GM12878 (cell line): ENCODE data around the gene BMPR1B. TPM values are rescaled to one million over a fixed set of nuclear protein-coding genes. Genes with fewer than 3 reads are reported as not detected.

Source experiments
- ATAC-seq: fragments of 200-7000 bp; cut with Tn5 transposase; 3 replicates; pipeline ENCODE4 v1.9.1; 2020; ENCODE audit warnings: mild to moderate bottlenecking, moderate library complexity
- BruUV-seq: library from RNA; stranded (reverse); fragments of 400-500 nt; replicated peaks from 2 replicates; lab custom pipeline; 2021; lab: Mats Ljungman, UMichigan
- CTCF ChIA-PET: fragments of 300-600 bp; sonication (Branson Sonifier 250); formaldehyde crosslinking; extraction: SDS; loops from one replicate; lab custom pipeline; 2021; ENCODE audit warnings: inconsistent platforms; lab: Yijun Ruan, JAX
- POLR2A ChIA-PET: fragments of 350-600 bp; formaldehyde crosslinking; extraction: SDS; loops from one replicate; lab custom pipeline; 2021; ENCODE audit warnings: inconsistent platforms; lab: Charles Lee
- RAD21 ChIA-PET: fragments of 300-600 bp; sonication (Branson Sonifier 250); formaldehyde crosslinking; loops from one replicate; lab custom pipeline; 2023; ENCODE audit warnings: antibody characterized with exemption; ENCODE audit not compliant: unreplicated experiment; lab: Charles Lee
- SMC1A ChIA-PET: fragments of 300-600 bp; sonication (Branson Sonifier 250); formaldehyde crosslinking; loops from one replicate; lab custom pipeline; 2023; ENCODE audit not compliant: unreplicated experiment, uncharacterized antibody; lab: Charles Lee
- DNase-seq: peaks from one replicate; pipeline ENCODE4 v3.0.0-alpha.2; 2011; ENCODE audit warnings: low read depth, low spot score
- FAIRE-seq: peaks from 3 replicates; lab custom pipeline; 2011; peaks lifted over from hg19 to GRCh38; lab: Jason Lieb, UNC
- H2AFZ ChIP-seq: 2 replicates; pipeline ENCODE4 v1.6.0; 2011; ENCODE audit warnings: low read depth, low read length, control low read depth; ENCODE audit not compliant: control insufficient read depth
- H3K27ac ChIP-seq: 2 replicates; pipeline ENCODE4 v1.5.1; 2011; ENCODE audit warnings: control low read depth; ENCODE audit not compliant: control insufficient read depth, insufficient read depth
- H3K27me3 ChIP-seq, 2 experiments: replicated peaks in 1 of 2; 2 replicates each; pipeline versions ENCODE4 v1.6.0 to v1.6.1; 2011; ENCODE audit warnings: low read length in 1 of 2; ENCODE audit not compliant: control insufficient read depth in 2 of 2, insufficient read depth in 2 of 2
- H3K36me3 ChIP-seq, 2 experiments: 2 replicates each; pipeline ENCODE4 v1.5.1; 2011; ENCODE audit warnings: low read length in 1 of 2; ENCODE audit not compliant: control insufficient read depth in 2 of 2, insufficient read depth in 2 of 2
- H3K4me1 ChIP-seq: 2 replicates; pipeline ENCODE4 v1.6.1; 2011; ENCODE audit warnings: mild to moderate bottlenecking, low read length, moderate library complexity, mixed read lengths; ENCODE audit not compliant: control insufficient read depth, insufficient read depth
- H3K4me2 ChIP-seq: 2 replicates; pipeline ENCODE4 v1.6.0; 2011; ENCODE audit warnings: control low read depth; ENCODE audit not compliant: control insufficient read depth, insufficient read depth
- H3K4me3 ChIP-seq: fragments of 200-600 bp; sonication (generic); 2 replicates; pipeline ENCODE4 v1.5.1; 2016
- H3K79me2 ChIP-seq: 2 replicates; pipeline ENCODE4 v1.6.0; 2011; ENCODE audit warnings: low read length; ENCODE audit not compliant: control insufficient read depth, insufficient read depth
- H3K9ac ChIP-seq: 2 replicates; pipeline ENCODE4 v1.8.0; 2011; ENCODE audit warnings: low read length, control low read depth, mixed read lengths; ENCODE audit not compliant: control insufficient read depth, insufficient read depth
- H3K9me3 ChIP-seq: replicated peaks from 3 replicates; pipeline ENCODE4 v1.5.1; 2011; ENCODE audit warnings: mild to moderate bottlenecking, low read length; ENCODE audit not compliant: control insufficient read depth, insufficient read depth
- H4K20me1 ChIP-seq: 2 replicates; pipeline ENCODE4 v1.6.0; 2011; ENCODE audit not compliant: control insufficient read depth, insufficient read depth
- BRCA1 ChIP-seq: IDR thresholded peaks from 2 replicates; pipeline ENCODE4 v1.6.1; 2011; ENCODE audit warnings: low read depth, low read length, improper control_type of control experiment
- CHD1 ChIP-seq: IDR thresholded peaks from 2 replicates; pipeline ENCODE4 v1.6.1; 2012; ENCODE audit warnings: low read depth, low read length, improper control_type of control experiment
- ELK1 ChIP-seq: IDR thresholded peaks from 2 replicates; pipeline ENCODE4 v1.6.1; 2012; ENCODE audit warnings: low read depth, low read length, improper control_type of control experiment
- ESRRA ChIP-seq: IDR thresholded peaks from 2 replicates; pipeline ENCODE4 v1.6.1; 2012; ENCODE audit warnings: mild to moderate bottlenecking, low read length, improper control_type of control experiment
- FOXM1 ChIP-seq: IDR thresholded peaks from 2 replicates; pipeline ENCODE4 v1.6.1; 2012; ENCODE audit warnings: low read depth, mild to moderate bottlenecking, inconsistent platforms, low read length, moderate library complexity
- HCFC1 ChIP-seq: fragments of 150-350 bp; IDR thresholded peaks from 2 replicates; pipeline ENCODE4 v1.6.1; 2014; ENCODE audit warnings: low read length
- KLF5 ChIP-seq: fragments of 450-650 bp; IDR thresholded peaks from 2 replicates; pipeline ENCODE4 v1.6.1; 2014; ENCODE audit warnings: mild to moderate bottlenecking; ENCODE audit not compliant: partially characterized antibody
- MEF2B ChIP-seq: fragments of 450-650 bp; IDR thresholded peaks from 2 replicates; pipeline ENCODE4 v1.6.1; 2018; ENCODE audit warnings: mild to moderate bottlenecking, moderate library complexity; ENCODE audit not compliant: partially characterized antibody, poor library complexity, severe bottlenecking
- NFIC ChIP-seq: IDR thresholded peaks from 2 replicates; pipeline ENCODE4 v1.6.1; 2012; ENCODE audit warnings: low read depth, mild to moderate bottlenecking, inconsistent platforms, low read length, moderate library complexity
- SMAD5 ChIP-seq: IDR thresholded peaks from 2 replicates; pipeline ENCODE4 v1.6.1; 2016; ENCODE audit warnings: antibody characterized with exemption, low read depth
- TCF3 ChIP-seq: IDR thresholded peaks from 2 replicates; pipeline ENCODE4 v1.6.1; 2012; ENCODE audit warnings: low read depth, mild to moderate bottlenecking, low read length, borderline replicate concordance; ENCODE audit not compliant: insufficient read depth
- ZNF24 ChIP-seq: fragments of 450-650 bp; IDR thresholded peaks from 2 replicates; pipeline ENCODE4 v1.6.1; 2017; ENCODE audit warnings: antibody characterized with exemption, mild to moderate bottlenecking
- WGBS: methylation state at CpG from one replicate; pipeline ENCODE4 v1.1.6; 2016; ENCODE audit warnings: low lambda C conversion rate; ENCODE audit not compliant: insufficient replicate concordance, insufficient coverage; ENCODE audit errors: missing lambda C conversion rate; 5-methylcytosine and 5-hydroxymethylcytosine counted together
- in situ Hi-C: fragments of 300-500 bp; cut with MboI; formaldehyde crosslinking; loops from 9 replicates; pipeline ENCODE4 v1.14.3; 2018; ENCODE audit warnings: mixed read lengths
- intact Hi-C: fragments of 100-400 bp; cut with micrococcal nuclease; formaldehyde crosslinking; loops from one replicate; pipeline ENCODE4 v1.14.2; 2022; ENCODE audit not compliant: unreplicated experiment
- polyA plus RNA-seq, 11 experiments: library from polyadenylated mRNA; depleted of rRNA in 4 of 11; unstranded in 6 of 11; stranded (reverse) in 5 of 11; fragments of >200 nt; fragmentation: Nextera tagmentation in 4 of 11; fragmentation: Illumina TruSeq in 1 of 11; extraction: Ambion mirVana in 4 of 11; extraction: Trizol in 1 of 11; gene quantifications; 1 replicate in 1 of 11; 2 replicates in 10 of 11; pipeline versions ENCODE4 v1.2.1 to v1.2.3, GENCODE V29; 2011 to 2016; ENCODE audit warnings: inconsistent platforms in 2 of 11, missing spikeins in 2 of 11, low read depth in 1 of 11
- total RNA-seq, 4 experiments: library from RNA; depleted of rRNA in 3 of 4; stranded (reverse); fragments of >200 nt in 3 of 4; fragmentation: Illumina TruSeq in 1 of 4; extraction: Trizol in 1 of 4; gene quantifications; 2 replicates each; pipeline versions ENCODE4 v1.2.1 to v1.2.3, GENCODE V29; 2013 to 2021
- TF ChIP-seq, protein P1 (sequence below): IDR thresholded peaks from 2 replicates; pipeline ENCODE4 v1.6.1; 2011; ENCODE audit warnings: mild to moderate bottlenecking, low read depth, low read length, moderate library complexity; ENCODE audit not compliant: insufficient replicate concordance
- TF ChIP-seq, protein P2 (sequence below): IDR thresholded peaks from 2 replicates; pipeline ENCODE4 v1.6.1; 2012; ENCODE audit warnings: low read depth, low read length, improper control_type of control experiment
- TF ChIP-seq, protein P3 (sequence below): fragments of 450-650 bp; IDR thresholded peaks from 2 replicates; pipeline ENCODE4 v1.6.1; 2017; ENCODE audit warnings: borderline replicate concordance

The BMPR1B gene
- total and polyA plus RNA-seq, 10 of the 15 experiments (the other 5 are each of a cell fraction or from before 2014, with no cell fraction given), result not detected

DNA sequence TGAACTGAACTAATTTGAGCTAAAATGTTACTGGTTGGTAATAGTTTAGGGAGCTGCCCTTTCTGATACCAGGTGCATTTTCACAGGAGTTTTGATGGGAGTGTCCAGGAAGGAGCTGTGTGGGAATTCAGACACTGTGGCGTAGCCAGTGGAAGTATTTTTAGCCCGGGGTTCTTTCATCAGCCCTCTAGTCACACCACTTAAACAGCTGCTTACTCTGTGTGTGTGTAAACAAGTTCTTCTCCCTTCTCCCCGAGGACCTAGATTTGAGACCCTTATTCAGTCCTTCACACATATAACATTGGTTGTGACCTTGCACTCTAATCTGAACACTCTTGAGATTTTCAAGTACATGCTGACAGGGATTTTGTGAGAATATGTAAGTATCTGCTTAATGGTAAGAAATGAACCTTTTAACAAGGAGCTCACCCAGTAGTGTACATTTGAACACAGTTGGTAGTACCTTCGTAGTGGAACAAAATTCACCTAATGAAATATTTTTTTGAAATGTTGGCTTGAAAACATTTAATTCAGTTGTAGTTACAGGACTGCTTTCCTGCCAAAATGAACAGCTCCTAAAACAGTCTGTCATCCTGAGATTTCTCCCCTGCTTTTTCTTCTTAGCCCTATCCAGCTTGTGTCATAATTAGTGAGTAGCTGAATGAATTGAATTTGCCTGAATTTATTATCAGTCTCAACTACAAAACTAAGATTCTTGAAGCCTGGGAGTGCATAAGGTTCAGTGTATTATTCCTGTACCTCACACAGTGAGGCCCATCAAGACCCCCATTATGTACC is 61.8 kb downstream of the BMPR1B start:
- no peak overlapping the region for H3K9ac ChIP-seq
- RAD21 ChIA-PET, result no interaction called here
- no peak for DNase-seq
- no peaks in the 10 kb centered on the region for H3K9me3 ChIP-seq
- POLR2A ChIA-PET, result interaction anchor here (0.6 kb wide), 1 partner anchor 617 kb away, joined by 5 read pairs; no protein-coding TSS in a partner anchor
- FAIRE-seq, result no peak
- no peaks in the 10 kb centered on the region; a peak in 1 of 4 replicates for H3K27me3 ChIP-seq
- no peaks in the 10 kb centered on the region for H4K20me1 ChIP-seq
- WGBS, result 0% methylated on average over 4 of the region's 4 CpGs
- SMC1A ChIA-PET, result interaction anchor here (1.0 kb wide), 1 partner anchor 9 kb away, joined by 3 read pairs; no protein-coding TSS in a partner anchor
- H3K4me1 ChIP-seq, result no peaks in the 10 kb centered on the region
- ATAC-seq, result no peak
- H3K36me3 ChIP-seq, result no peaks in the 10 kb centered on the region
- H3K27ac ChIP-seq, result no peak overlapping the region
- no peak overlapping the region for H3K4me2 ChIP-seq
- no peak overlapping the region for H3K4me3 ChIP-seq
- CTCF ChIA-PET, result interaction anchor here (0.9 kb wide), 1 partner anchor 12 kb away, joined by 3 read pairs; no protein-coding TSS in a partner anchor
- no TSS peak for BruUV-seq
- intact Hi-C loops (no loop called here), in situ Hi-C loops (no loop called here)
- H3K79me2 ChIP-seq, result no peaks in the 10 kb centered on the region
- H2AFZ ChIP-seq, result no peak overlapping the region
- TF ChIP-seq SMAD5 (no peak), CHD1 (no peak), ELK1 (no peak), HCFC1 (no peak), TCF3 (no peak), MEF2B (no peak), ESRRA (no peak), BRCA1 (no peak), FOXM1 (no peak), ZNF24 (no peak), KLF5 (no peak), NFIC (no peak)
- TF ChIP-seq, protein P1, sequence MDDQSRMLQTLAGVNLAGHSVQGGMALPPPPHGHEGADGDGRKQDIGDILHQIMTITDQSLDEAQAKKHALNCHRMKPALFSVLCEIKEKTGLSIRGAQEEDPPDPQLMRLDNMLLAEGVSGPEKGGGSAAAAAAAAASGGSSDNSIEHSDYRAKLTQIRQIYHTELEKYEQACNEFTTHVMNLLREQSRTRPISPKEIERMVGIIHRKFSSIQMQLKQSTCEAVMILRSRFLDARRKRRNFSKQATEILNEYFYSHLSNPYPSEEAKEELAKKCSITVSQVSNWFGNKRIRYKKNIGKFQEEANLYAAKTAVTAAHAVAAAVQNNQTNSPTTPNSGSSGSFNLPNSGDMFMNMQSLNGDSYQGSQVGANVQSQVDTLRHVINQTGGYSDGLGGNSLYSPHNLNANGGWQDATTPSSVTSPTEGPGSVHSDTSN, result no peak
- TF ChIP-seq, protein P2, sequence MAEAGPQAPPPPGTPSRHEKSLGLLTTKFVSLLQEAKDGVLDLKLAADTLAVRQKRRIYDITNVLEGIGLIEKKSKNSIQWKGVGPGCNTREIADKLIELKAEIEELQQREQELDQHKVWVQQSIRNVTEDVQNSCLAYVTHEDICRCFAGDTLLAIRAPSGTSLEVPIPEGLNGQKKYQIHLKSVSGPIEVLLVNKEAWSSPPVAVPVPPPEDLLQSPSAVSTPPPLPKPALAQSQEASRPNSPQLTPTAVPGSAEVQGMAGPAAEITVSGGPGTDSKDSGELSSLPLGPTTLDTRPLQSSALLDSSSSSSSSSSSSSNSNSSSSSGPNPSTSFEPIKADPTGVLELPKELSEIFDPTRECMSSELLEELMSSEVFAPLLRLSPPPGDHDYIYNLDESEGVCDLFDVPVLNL, result no peak
- TF ChIP-seq, protein P3, sequence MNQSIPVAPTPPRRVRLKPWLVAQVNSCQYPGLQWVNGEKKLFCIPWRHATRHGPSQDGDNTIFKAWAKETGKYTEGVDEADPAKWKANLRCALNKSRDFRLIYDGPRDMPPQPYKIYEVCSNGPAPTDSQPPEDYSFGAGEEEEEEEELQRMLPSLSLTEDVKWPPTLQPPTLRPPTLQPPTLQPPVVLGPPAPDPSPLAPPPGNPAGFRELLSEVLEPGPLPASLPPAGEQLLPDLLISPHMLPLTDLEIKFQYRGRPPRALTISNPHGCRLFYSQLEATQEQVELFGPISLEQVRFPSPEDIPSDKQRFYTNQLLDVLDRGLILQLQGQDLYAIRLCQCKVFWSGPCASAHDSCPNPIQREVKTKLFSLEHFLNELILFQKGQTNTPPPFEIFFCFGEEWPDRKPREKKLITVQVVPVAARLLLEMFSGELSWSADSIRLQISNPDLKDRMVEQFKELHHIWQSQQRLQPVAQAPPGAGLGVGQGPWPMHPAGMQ, result no peak
